ENCODE results near the gene EHMT1. TPM values are rescaled to one million over a fixed set of nuclear protein-coding genes. Genes with fewer than 3 reads are reported as not detected.

EHMT1 gene
- total RNA-seq, 4 donors from 2014 or later = 38.6 to 77.8 (median 54.3) TPM

GRCh38 chr9:137764981-137765380, 146.2 kb downstream of the EHMT1 start:
- TF ChIP-seq POLR2A (IDR thresholded peaks at IDR 0.05) = no peak
- TF ChIP-seq CTCF (IDR thresholded peaks at IDR 0.05 in 4 of 5, conservative IDR thresholded peaks at IDR 0.05 in 1 of 5) = no peak
- Histone ChIP-seq H3K36me3 (peaks cover 0 to 24% of the 10 kb centered on the region in 2 donors), H3K27ac (no peak overlapping the region), H3K9me3 (no peaks in the 10 kb centered on the region), H3K4me1 (peaks cover 4 to 9% of the 10 kb centered on the region in 2 donors), H3K4me3 (no peak overlapping the region), H3K27me3 (no peaks in the 10 kb centered on the region)
- no peak for DNase-seq
- in situ Hi-C loops (cut with MboI; ENCODE audit: low sequenced_read_pairs in 4 of 4) (no loop called here), intact Hi-C loops (cut with DNase I; ENCODE audit: low total_unique reads) (loop anchor here (5.0 kb wide), 1 partner anchor 93 kb away; no protein-coding TSS in a partner anchor)
- ATAC-seq = no peak

DNA sequence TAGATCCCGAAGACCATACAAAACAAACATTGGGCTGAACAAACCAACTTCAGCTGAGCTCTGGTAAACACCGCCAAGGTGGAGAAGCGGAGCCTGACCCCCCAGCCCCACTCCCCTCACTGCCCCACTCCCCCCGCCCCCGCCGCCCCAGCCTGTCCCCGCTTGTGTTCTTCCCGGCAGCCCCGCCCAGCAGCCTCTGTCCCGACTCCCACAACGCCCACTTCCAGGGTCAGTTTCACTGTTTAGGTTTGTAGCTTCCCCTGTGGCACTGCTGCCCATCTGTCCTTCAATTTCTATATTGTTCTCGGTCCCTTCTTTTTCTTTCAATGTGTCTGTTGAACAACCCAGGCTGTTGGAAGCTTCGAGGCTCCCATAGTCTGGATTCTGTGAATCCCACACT, 146.7 kb downstream of the EHMT1 start:
- Histone ChIP-seq H3K9me3 (no peaks in the 10 kb centered on the region), H3K36me3 (peaks cover 0 to 30% of the 10 kb centered on the region in 2 donors), H3K4me3 (no peak overlapping the region), H3K27me3 (no peaks in the 10 kb centered on the region), H3K4me1 (peaks cover 4 to 9% of the 10 kb centered on the region in 2 donors), H3K27ac (no peak overlapping the region)
- intact Hi-C loops (cut with DNase I; ENCODE audit: low total_unique reads) (no loop called here), in situ Hi-C loops (cut with MboI; ENCODE audit: low sequenced_read_pairs in 4 of 4) (no loop called here)
- DNase-seq (no peak), ATAC-seq (no peak)
- TF ChIP-seq CTCF (IDR thresholded peaks at IDR 0.05 in 4 of 5, conservative IDR thresholded peaks at IDR 0.05 in 1 of 5) (no peak), POLR2A (IDR thresholded peaks at IDR 0.05) (no peak)

- TF ChIP-seq POLR2A (IDR thresholded peaks at IDR 0.05) = no peak
- TF ChIP-seq CTCF (IDR thresholded peaks at IDR 0.05 in 4 of 5, conservative IDR thresholded peaks at IDR 0.05 in 1 of 5) = no peak
- Histone ChIP-seq H3K27ac (no peak overlapping the region), H3K9me3 (no peaks in the 10 kb centered on the region), H3K27me3 (no peaks in the 10 kb centered on the region), H3K36me3 (peaks cover 0 to 30% of the 10 kb centered on the region in 2 donors), H3K4me3 (no peak overlapping the region), H3K4me1 (no peaks in the 10 kb centered on the region)
- DNase-seq (no peak), ATAC-seq (no peak)
- intact Hi-C loops (cut with DNase I; ENCODE audit: low total_unique reads) = no loop called here
- in situ Hi-C loops (cut with MboI; ENCODE audit: low sequenced_read_pairs in 4 of 4) = no loop called here
These were observed 152.8 kb downstream of the EHMT1 start for GRCh38 chr9:137771580-137771979.

DNA sequence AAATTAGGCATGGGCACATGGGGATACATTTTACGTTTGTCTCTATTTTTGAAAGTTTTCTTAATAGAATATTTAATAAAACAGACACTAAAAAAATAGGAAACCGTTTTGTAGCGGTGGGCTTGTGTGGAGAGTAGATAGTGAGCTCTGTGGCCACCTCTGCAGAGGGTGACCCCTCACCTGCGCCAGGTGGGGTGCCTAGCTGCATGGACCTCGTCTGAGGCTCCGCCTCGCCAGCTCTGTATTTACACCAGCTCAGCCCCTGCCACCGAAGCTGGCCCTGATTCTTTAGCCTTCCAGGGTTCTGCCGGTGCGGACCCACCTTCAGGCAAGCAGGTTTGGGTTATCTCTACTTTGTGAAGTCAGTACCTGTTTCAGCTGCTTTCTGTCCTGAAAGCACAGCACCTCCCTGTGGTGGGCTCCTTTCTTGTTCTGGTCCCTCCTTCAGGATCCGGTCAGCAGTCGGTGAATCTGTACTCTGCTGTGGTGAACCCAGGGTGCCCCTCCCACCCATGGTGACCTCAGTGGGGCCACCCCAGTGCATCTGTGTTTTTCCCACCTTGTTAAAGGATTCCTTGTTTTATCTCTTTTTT, 153.6 kb downstream of the EHMT1 start:
- Histone ChIP-seq H3K9me3 (no peaks in the 10 kb centered on the region), H3K27me3 (no peaks in the 10 kb centered on the region), H3K4me3 (no peak overlapping the region), H3K27ac (no peak overlapping the region), H3K4me1 (no peaks in the 10 kb centered on the region), H3K36me3 (peaks cover 0 to 38% of the 10 kb centered on the region in 2 donors)
- intact Hi-C loops (cut with DNase I; ENCODE audit: low total_unique reads) = no loop called here
- ATAC-seq = no peak
- TF ChIP-seq POLR2A (IDR thresholded peaks at IDR 0.05) (no peak), CTCF (IDR thresholded peaks at IDR 0.05 in 4 of 5, conservative IDR thresholded peaks at IDR 0.05 in 1 of 5) (peak in 3 of 5 experiments; percentile 21 to 28 (median 27))
- DNase-seq = no peak
- in situ Hi-C loops (cut with MboI; ENCODE audit: low sequenced_read_pairs in 4 of 4) = no loop called here
